HepG2 (cell line): ENCODE results near the gene NME7. TPM values are rescaled to one million over a fixed set of nuclear protein-coding genes. Genes with fewer than 3 reads are reported as not detected.
"Not testable (repeated sequence)": the region's sequence is repeated elsewhere in the genome, so short reads cannot be mapped to it uniquely, and the experiment has no call there.

Experiments
- ATAC-seq: fragments of 200-7000 bp; cut with Tn5 transposase; 3 replicates; pipeline ENCODE4 v1.9.1; 2020; ENCODE audit warnings: mild to moderate bottlenecking, moderate library complexity
- BruUV-seq: library from RNA; stranded (reverse); fragments of 400-500 nt; replicated peaks from 2 replicates; lab custom pipeline; 2021; lab: Mats Ljungman, UMichigan
- CTCF ChIA-PET: fragments of 300-600 bp; formaldehyde crosslinking; extraction: SDS; loops from one replicate; lab custom pipeline; 2021; ENCODE audit warnings: low total read pairs, inconsistent platforms, low intra/inter-chr PET ratio; lab: Yijun Ruan, JAX
- POLR2A ChIA-PET: fragments of 350-600 bp; sonication (Branson Sonifier 250); formaldehyde crosslinking; loops from one replicate; lab custom pipeline; 2020; ENCODE audit warnings: antibody characterized with exemption, inconsistent platforms; lab: Yijun Ruan, JAX
- DNase-seq: peaks from one replicate; pipeline ENCODE4 v3.0.0-alpha.2; 2015; ENCODE audit warnings: low spot score
- FAIRE-seq: peaks from 3 replicates; lab custom pipeline; 2011; peaks lifted over from hg19 to GRCh38; lab: Jason Lieb, UNC
- H2AFZ ChIP-seq: one replicate; pipeline ENCODE4 v1.6.1; 2011; ENCODE audit warnings: low read length, inconsistent platforms
- H3K27ac ChIP-seq: fragments of 300-600 bp; 3 replicates; pipeline ENCODE4 v1.8.0; 2011; ENCODE audit warnings: mixed run types, mild to moderate bottlenecking, mixed read lengths, low read length, inconsistent platforms; ENCODE audit not compliant: insufficient read depth; ENCODE audit errors: extremely low read length
- H3K27me3 ChIP-seq, 2 experiments: fragments of 200-600 bp in 1 of 2; 2 replicates in 1 of 2; 3 replicates in 1 of 2; pipeline versions ENCODE4 v1.6.0 to v1.8.0; 2011; ENCODE audit warnings: low read length in 2 of 2, mild to moderate bottlenecking in 2 of 2, moderate library complexity in 2 of 2, inconsistent platforms in 1 of 2; ENCODE audit not compliant: insufficient read depth in 2 of 2, control insufficient read depth in 1 of 2
- H3K36me3 ChIP-seq, 2 experiments: fragments of 200-600 bp in 1 of 2; replicated peaks in 1 of 2; 2 replicates in 1 of 2; 3 replicates in 1 of 2; pipeline versions ENCODE4 v1.5.1 to v1.8.0; 2011; ENCODE audit warnings: low read length in 2 of 2, inconsistent platforms in 1 of 2; ENCODE audit not compliant: insufficient read depth in 2 of 2, control insufficient read depth in 1 of 2
- H3K4me1 ChIP-seq: 2 replicates; pipeline ENCODE4 v1.5.1; 2012; ENCODE audit warnings: low read length, inconsistent platforms; ENCODE audit not compliant: insufficient read depth
- H3K4me2 ChIP-seq: 2 replicates; pipeline ENCODE4 v1.6.0; 2011; ENCODE audit warnings: low read depth, low read length, inconsistent platforms
- H3K4me3 ChIP-seq, 3 experiments: fragments of 200-600 bp in 1 of 3; sonication (generic), shearing (Covaris generic) in 1 of 3; replicated peaks in 1 of 3; 2 replicates each; pipeline ENCODE4 v1.5.1; 2011 to 2016; ENCODE audit warnings: low read length in 3 of 3, inconsistent platforms in 2 of 3, low read depth in 2 of 3, mild to moderate bottlenecking in 2 of 3, control low read depth in 1 of 3, mixed read lengths in 1 of 3; ENCODE audit not compliant: insufficient read depth in 1 of 3
- H3K79me2 ChIP-seq: one replicate; pipeline ENCODE4 v1.6.1; 2011; ENCODE audit warnings: low read length, inconsistent platforms; ENCODE audit not compliant: insufficient read depth
- H3K9ac ChIP-seq: 2 replicates; pipeline ENCODE4 v1.6.0; 2011; ENCODE audit warnings: mild to moderate bottlenecking, low read depth, low read length, inconsistent platforms; ENCODE audit not compliant: insufficient read depth
- H3K9me3 ChIP-seq: 2 replicates; pipeline ENCODE4 v1.5.1; 2012; ENCODE audit warnings: mild to moderate bottlenecking, low read length
- H4K20me1 ChIP-seq: 2 replicates; pipeline ENCODE4 v1.6.0; 2011; ENCODE audit warnings: inconsistent platforms, mild to moderate bottlenecking, low read length, moderate library complexity; ENCODE audit not compliant: insufficient read depth
- CEBPB ChIP-seq: IDR thresholded peaks from 2 replicates; pipeline ENCODE4 v1.6.1; 2011; ENCODE audit warnings: low read depth, low read length, improper control_type of control experiment, borderline replicate concordance
- ZNF558 ChIP-seq: sonication (generic); formaldehyde crosslinking; IDR thresholded peaks from 2 replicates; pipeline ENCODE4 v1.9.0; 2022; ENCODE audit warnings: mild to moderate bottlenecking, missing genetic modification reagents, borderline replicate concordance
- WGBS: methylation state at CpG from one replicate; pipeline ENCODE4 v1.1.6; 2017; ENCODE audit warnings: low lambda C conversion rate; 5-methylcytosine and 5-hydroxymethylcytosine counted together
- in situ Hi-C: cut with HindIII; loops from 2 replicates; pipeline ENCODE4 v1.10.0; 2017; ENCODE audit warnings: low pct_unique_long_range_greater_than_20kb; ENCODE audit not compliant: extremely low pct_ligation_motif_present
- intact Hi-C: fragments of 100-400 bp; cut with micrococcal nuclease; formaldehyde crosslinking; loops from one replicate; pipeline ENCODE4 v1.10.0; 2022; ENCODE audit not compliant: unreplicated experiment
- polyA plus RNA-seq, 8 experiments: library from polyadenylated mRNA; depleted of rRNA in 3 of 8; stranded (reverse) in 7 of 8; unstranded in 1 of 8; fragments of >200 nt; fragmentation: Illumina TruSeq in 4 of 8; extraction: Trizol in 4 of 8; gene quantifications; 2 replicates each; pipeline versions ENCODE4 v1.2.1 to v1.2.3, GENCODE V29; 2011 to 2016; ENCODE audit warnings: low read depth in 4 of 8, missing spikeins in 1 of 8, mixed read lengths in 1 of 8; ENCODE audit not compliant: insufficient read depth in 1 of 8
- total RNA-seq, 5 experiments: library from RNA; depleted of rRNA; stranded (reverse); fragments of >200 nt; fragmentation: Illumina TruSeq; extraction: Trizol; gene quantifications; 2 replicates each; pipeline ENCODE4 v1.2.3, GENCODE V29; 2016; ENCODE audit warnings: low read depth in 1 of 5

NME7 gene
- total and polyA plus RNA-seq, 2 of the 13 experiments (the other 11 are each of a cell fraction or from before 2014, with no cell fraction given) = 9.4 to 22.5 TPM

- CTCF ChIA-PET = no interaction called here
- POLR2A ChIA-PET = no interaction called here
Observed at GRCh38 chr1:169414952-169415351, 47.4 kb upstream of the NME7 start.

DNA sequence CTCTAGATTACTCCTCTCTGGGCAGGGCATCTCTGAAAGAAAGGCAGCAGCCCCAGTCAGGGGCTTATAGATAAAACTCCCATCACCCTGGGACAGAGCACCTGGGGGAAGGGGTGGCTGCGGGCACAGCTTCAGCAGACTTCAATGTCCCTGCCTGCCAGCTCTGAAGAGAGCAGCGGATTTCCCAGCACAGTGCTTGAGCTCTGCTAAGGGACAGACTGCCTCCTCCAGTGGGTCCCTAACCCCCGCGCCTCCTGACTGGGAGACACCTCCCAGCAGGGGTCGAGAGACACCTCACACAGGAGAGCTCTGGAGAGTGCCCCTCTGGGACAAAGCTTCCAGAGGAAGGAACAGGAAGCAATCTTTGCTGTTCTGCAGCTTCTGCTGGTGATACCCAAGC lies 40.7 kb upstream of the NME7 start:
- intact Hi-C loops = not testable (repeated sequence)

More at GRCh38 chr1:169414952-169415351, 47.4 kb upstream of the NME7 start:
- TF ChIP-seq CEBPB = peak; percentile 65
- TF ChIP-seq ZNF558 = no peak
- Histone ChIP-seq H2AFZ (no peak overlapping the region), H3K4me2 (no peak overlapping the region), H3K27me3 (0 out of 5 replicates have a peak, but pooled peaks cover 0 to 7% of the 10 kb centered on the region in 2 experiments), H3K4me1 (no peaks in the 10 kb centered on the region), H3K4me3 (no peak overlapping the region), H3K9ac (no peak overlapping the region), H3K79me2 (no peaks in the 10 kb centered on the region), H3K36me3 (no peaks in the 10 kb centered on the region), H3K9me3 (no peaks in the 10 kb centered on the region), H3K27ac (no peak overlapping the region), H4K20me1 (no peaks in the 10 kb centered on the region)
- in situ Hi-C loops (no loop called here), intact Hi-C loops (no loop called here)
- BruUV-seq = no TSS peak
- no peak for ATAC-seq
- FAIRE-seq = no peak
- 38% methylated on average over 2 of the region's 2 CpGs for WGBS
- no peak for DNase-seq

DNA sequence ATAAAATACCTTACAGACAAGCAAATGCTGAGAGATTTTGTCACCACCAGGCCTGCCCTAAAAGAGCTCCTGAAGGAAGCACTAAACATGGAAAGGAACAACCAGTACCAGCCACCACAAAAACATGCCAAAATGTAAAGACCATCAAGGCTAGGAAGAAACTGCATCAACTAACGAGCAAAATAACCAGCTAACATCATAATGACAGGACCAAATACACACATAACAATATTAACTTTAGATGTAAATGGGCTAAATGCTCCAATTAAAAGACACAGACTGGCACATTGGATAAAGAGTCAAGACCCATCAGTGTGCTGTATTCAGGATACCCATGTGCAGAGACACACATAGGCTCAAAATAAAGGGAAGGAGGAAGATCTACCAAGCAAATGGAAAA lies 35.0 kb upstream of the NME7 start:
- H3K9me3 ChIP-seq, CTCF ChIA-PET, H3K27ac ChIP-seq, H3K27me3 ChIP-seq, H4K20me1 ChIP-seq, FAIRE-seq, H3K36me3 ChIP-seq, BruUV-seq, H3K4me2 ChIP-seq, ATAC-seq, H2AFZ ChIP-seq, H3K4me1 ChIP-seq, POLR2A ChIA-PET, H3K4me3 ChIP-seq, intact Hi-C loops, in situ Hi-C loops, H3K79me2 ChIP-seq, H3K9ac ChIP-seq, DNase-seq: not testable (repeated sequence)
- WGBS = 8% methylated on average over 1 of the region's 1 CpG

More for the DNA sequence above, 40.7 kb upstream of the NME7 start:
- H3K4me3 ChIP-seq, H3K9ac ChIP-seq, FAIRE-seq, H3K36me3 ChIP-seq, H3K79me2 ChIP-seq, H4K20me1 ChIP-seq, DNase-seq, BruUV-seq, ATAC-seq, H3K4me1 ChIP-seq, H3K27me3 ChIP-seq, H3K9me3 ChIP-seq, CTCF ChIA-PET, H3K27ac ChIP-seq, POLR2A ChIA-PET, in situ Hi-C loops, H2AFZ ChIP-seq, H3K4me2 ChIP-seq: not testable (repeated sequence)
- 67% methylated on average over 1 of the region's 5 CpGs for WGBS
